SK-N-SH treated with all-trans-retinoic acid at 6 μM for 48 hours (cell line): ENCODE results near the gene FHIT.

ENCODE experiments used
- ATAC-seq: fragments of 200-7000 bp; cut with Tn5 transposase; 3 replicates; pipeline ENCODE4 v1.9.1; 2020; ENCODE audit warnings: mild to moderate bottlenecking, moderate library complexity
- ARNTL ChIP-seq: fragments of 450-650 bp; formaldehyde crosslinking; IDR thresholded peaks from 2 replicates; pipeline ENCODE4 v1.5.0; 2020; ENCODE audit warnings: low read depth, mild to moderate bottlenecking, moderate library complexity, borderline replicate concordance
- BACH2 ChIP-seq: fragments of 250-450 bp; sonication (Bioruptor Pico); IDR thresholded peaks from 2 replicates; pipeline ENCODE4 v1.9.0; 2021; ENCODE audit warnings: mild to moderate bottlenecking, borderline replicate concordance
- CREB5 ChIP-seq: fragments of 250-450 bp; sonication (Bioruptor Pico); IDR thresholded peaks from 2 replicates; pipeline ENCODE4 v1.5.1; 2020; ENCODE audit warnings: low read depth, mild to moderate bottlenecking, moderate library complexity
- CSDC2 ChIP-seq: fragments of 250-450 bp; sonication (Bioruptor Pico); IDR thresholded peaks from 2 replicates; pipeline ENCODE4 v1.5.0; 2020; ENCODE audit warnings: mild to moderate bottlenecking, moderate library complexity
- CSRNP3 ChIP-seq: fragments of 250-450 bp; sonication (Bioruptor Pico); IDR thresholded peaks from 2 replicates; pipeline ENCODE4 v1.5.1; 2021; ENCODE audit warnings: mild to moderate bottlenecking, moderate library complexity
- GLIS3 ChIP-seq: fragments of 250-450 bp; sonication (Bioruptor Pico); IDR thresholded peaks from 2 replicates; pipeline ENCODE4 v1.5.0; 2020; ENCODE audit warnings: mild to moderate bottlenecking, moderate library complexity
- ISL1 ChIP-seq: fragments of 250-450 bp; sonication (Bioruptor Pico); IDR thresholded peaks from 2 replicates; pipeline ENCODE4 v2.1.2; 2022; ENCODE audit warnings: mild to moderate bottlenecking, moderate library complexity
- PATZ1 ChIP-seq: fragments of 250-450 bp; sonication (Bioruptor Pico); IDR thresholded peaks from 2 replicates; pipeline ENCODE4 v1.8.0; 2020; ENCODE audit warnings: mild to moderate bottlenecking, moderate library complexity, borderline replicate concordance
- POU6F1 ChIP-seq: fragments of 250-450 bp; sonication (Bioruptor Pico); IDR thresholded peaks from 2 replicates; pipeline ENCODE4 v1.8.0; 2021; ENCODE audit warnings: low read depth, mild to moderate bottlenecking, moderate library complexity, borderline replicate concordance
- PPARA ChIP-seq: fragments of 250-450 bp; sonication (Bioruptor Pico); IDR thresholded peaks from 2 replicates; pipeline ENCODE4 v1.5.0; 2020; ENCODE audit warnings: mild to moderate bottlenecking, borderline replicate concordance
- RARB ChIP-seq: fragments of 250-450 bp; sonication (Bioruptor Pico); IDR thresholded peaks from 2 replicates; pipeline ENCODE4 v1.8.0; 2021; ENCODE audit warnings: mild to moderate bottlenecking, moderate library complexity
- SNAI2 ChIP-seq: fragments of 250-450 bp; sonication (Bioruptor Pico); IDR thresholded peaks from 2 replicates; pipeline ENCODE4 v1.5.0; 2020; ENCODE audit warnings: mild to moderate bottlenecking, moderate library complexity
- TCF4 ChIP-seq: fragments of 250-450 bp; sonication (Bioruptor Pico); IDR thresholded peaks from 2 replicates; pipeline ENCODE4 v1.8.0; 2021; ENCODE audit warnings: mild to moderate bottlenecking, moderate library complexity, borderline replicate concordance
- TOX ChIP-seq: fragments of 250-450 bp; sonication (Bioruptor Pico); IDR thresholded peaks from 2 replicates; pipeline ENCODE4 v1.8.0; 2021; ENCODE audit warnings: mild to moderate bottlenecking, moderate library complexity, borderline replicate concordance
- ZC3H10 ChIP-seq: fragments of 250-450 bp; sonication (Bioruptor Pico); IDR thresholded peaks from 2 replicates; pipeline ENCODE4 v1.5.1; 2021; ENCODE audit warnings: mild to moderate bottlenecking, moderate library complexity
- ZFP3 ChIP-seq: fragments of 250-450 bp; sonication (Bioruptor Pico); IDR thresholded peaks from 2 replicates; pipeline ENCODE4 v1.5.0; 2020; ENCODE audit warnings: mild to moderate bottlenecking, moderate library complexity
- ZFP30 ChIP-seq: fragments of 450-650 bp; formaldehyde crosslinking; IDR thresholded peaks from 2 replicates; pipeline ENCODE4 v1.5.0; 2022; ENCODE audit warnings: mild to moderate bottlenecking, moderate library complexity
- ZNF70 ChIP-seq: fragments of 450-650 bp; formaldehyde crosslinking; IDR thresholded peaks from 2 replicates; pipeline ENCODE4 v1.5.0; 2020; ENCODE audit warnings: mild to moderate bottlenecking, moderate library complexity
- ZNF8 ChIP-seq: fragments of 450-650 bp; formaldehyde crosslinking; IDR thresholded peaks from 2 replicates; pipeline ENCODE4 v1.5.0; 2020; ENCODE audit warnings: mild to moderate bottlenecking, moderate library complexity
- TF ChIP-seq, protein P1 (sequence below): fragments of 250-450 bp; sonication (Bioruptor Pico); IDR thresholded peaks from 2 replicates; pipeline ENCODE4 v1.5.0; 2020; ENCODE audit warnings: mild to moderate bottlenecking, moderate library complexity

Gene FHIT

GRCh38 chr3:60517134-60517533 is 734.1 kb downstream of the FHIT start (continued):
- TF ChIP-seq CSRNP3, result no peak

- TF ChIP-seq PPARA (CRISPR knock-in tag), result no peak
- no peak for TF ChIP-seq CREB5 (CRISPR knock-in tag)
- no peak for ATAC-seq
Observed at GRCh38 chr3:60514866-60515265, 736.4 kb downstream of the FHIT start.

DNA sequence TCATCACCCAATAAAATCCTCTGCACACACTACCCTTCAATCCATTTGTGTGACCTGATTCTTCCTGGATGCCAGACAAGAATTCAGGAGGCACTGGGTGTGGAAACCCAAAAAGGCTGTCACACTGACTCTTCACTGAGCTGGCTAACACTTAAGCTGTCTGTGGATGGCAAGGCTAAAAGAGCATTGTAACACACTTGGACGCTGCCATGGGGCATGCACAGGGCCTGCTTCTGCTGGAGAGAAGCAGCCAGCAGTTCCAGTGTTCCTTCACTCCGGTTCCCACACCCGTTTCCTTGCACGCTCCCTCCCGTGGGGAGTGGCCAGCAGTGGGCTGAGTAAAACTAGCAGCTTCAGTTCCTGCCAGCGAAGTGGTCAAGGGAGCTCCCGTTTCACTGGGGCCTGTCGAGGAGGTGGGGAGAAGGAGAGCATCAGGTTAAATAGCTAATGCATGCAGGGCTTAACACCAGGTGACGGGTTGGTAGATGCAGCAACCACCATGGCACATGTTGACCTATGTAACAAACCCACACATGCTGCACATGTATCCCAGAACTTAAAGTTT is 737.1 kb downstream of the FHIT start:
- no peak for ATAC-seq
- TF ChIP-seq POU6F1, result no peak
- TF ChIP-seq ZNF70 (CRISPR knock-in tag), result no peak
- no peak for TF ChIP-seq ISL1
- no peak for TF ChIP-seq ZC3H10 (CRISPR knock-in tag)
- no peak for TF ChIP-seq GLIS3
- TF ChIP-seq RARB, result no peak
- TF ChIP-seq PATZ1, result no peak
- TF ChIP-seq, all 23 proteins: peak for 0

DNA sequence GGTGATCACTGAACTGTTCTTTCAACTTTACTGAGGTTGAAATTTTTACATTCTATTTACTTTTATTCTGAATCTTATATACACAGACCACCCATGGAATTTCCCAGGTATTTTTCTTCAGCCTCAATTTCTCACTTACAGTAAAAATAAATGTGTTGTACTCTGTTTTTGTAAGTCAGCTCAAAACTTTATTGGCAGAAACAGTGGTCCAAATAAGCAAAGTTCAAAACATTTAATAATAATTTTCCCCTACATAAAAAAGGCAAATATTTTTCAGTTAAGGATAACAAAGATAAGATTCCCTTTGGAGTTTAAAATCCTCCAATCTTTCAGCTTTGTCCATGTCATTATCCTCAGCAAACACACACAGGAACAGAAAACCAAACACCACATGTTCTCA is 738.0 kb downstream of the FHIT start:
- no peak for TF ChIP-seq ISL1
- TF ChIP-seq ZNF8 (CRISPR knock-in tag), result no peak
- TF ChIP-seq ARNTL, result no peak
- TF ChIP-seq, protein P1, sequence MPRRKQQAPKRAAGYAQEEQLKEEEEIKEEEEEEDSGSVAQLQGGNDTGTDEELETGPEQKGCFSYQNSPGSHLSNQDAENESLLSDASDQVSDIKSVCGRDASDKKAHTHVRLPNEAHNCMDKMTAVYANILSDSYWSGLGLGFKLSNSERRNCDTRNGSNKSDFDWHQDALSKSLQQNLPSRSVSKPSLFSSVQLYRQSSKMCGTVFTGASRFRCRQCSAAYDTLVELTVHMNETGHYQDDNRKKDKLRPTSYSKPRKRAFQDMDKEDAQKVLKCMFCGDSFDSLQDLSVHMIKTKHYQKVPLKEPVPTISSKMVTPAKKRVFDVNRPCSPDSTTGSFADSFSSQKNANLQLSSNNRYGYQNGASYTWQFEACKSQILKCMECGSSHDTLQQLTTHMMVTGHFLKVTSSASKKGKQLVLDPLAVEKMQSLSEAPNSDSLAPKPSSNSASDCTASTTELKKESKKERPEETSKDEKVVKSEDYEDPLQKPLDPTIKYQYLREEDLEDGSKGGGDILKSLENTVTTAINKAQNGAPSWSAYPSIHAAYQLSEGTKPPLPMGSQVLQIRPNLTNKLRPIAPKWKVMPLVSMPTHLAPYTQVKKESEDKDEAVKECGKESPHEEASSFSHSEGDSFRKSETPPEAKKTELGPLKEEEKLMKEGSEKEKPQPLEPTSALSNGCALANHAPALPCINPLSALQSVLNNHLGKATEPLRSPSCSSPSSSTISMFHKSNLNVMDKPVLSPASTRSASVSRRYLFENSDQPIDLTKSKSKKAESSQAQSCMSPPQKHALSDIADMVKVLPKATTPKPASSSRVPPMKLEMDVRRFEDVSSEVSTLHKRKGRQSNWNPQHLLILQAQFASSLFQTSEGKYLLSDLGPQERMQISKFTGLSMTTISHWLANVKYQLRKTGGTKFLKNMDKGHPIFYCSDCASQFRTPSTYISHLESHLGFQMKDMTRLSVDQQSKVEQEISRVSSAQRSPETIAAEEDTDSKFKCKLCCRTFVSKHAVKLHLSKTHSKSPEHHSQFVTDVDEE, result no peak
- no peak for TF ChIP-seq CREB5 (CRISPR knock-in tag)
- no peak for TF ChIP-seq CSDC2
- TF ChIP-seq ZFP3 (CRISPR knock-in tag), result no peak
- no peak for TF ChIP-seq TCF4
- no peak for TF ChIP-seq ZFP30 (CRISPR knock-in tag)
- TF ChIP-seq SNAI2 (CRISPR knock-in tag), result no peak
- no peak for ATAC-seq

DNA sequence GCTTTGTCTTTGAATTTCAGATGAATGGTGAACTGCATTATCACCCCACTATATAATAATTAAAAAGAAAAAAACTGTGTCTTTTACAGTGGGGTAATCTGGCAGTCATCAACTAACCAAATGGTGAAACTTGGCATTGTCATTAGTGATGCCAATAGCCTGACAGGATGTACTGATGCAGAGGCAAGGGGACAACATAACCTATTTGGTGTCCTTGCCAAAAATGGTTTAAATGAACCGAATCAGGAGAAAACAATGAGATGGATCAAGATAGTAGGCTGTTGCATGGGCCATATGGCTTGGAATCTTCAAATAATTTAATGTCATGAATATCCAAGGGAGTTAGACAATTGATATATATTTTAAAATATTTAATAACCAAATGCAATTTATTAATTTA is 738.7 kb downstream of the FHIT start:
- TF ChIP-seq BACH2, result no peak
- TF ChIP-seq ZNF70 (CRISPR knock-in tag), result no peak
- TF ChIP-seq TOX (CRISPR knock-in tag), result no peak
- TF ChIP-seq ISL1, result no peak
- TF ChIP-seq CSDC2, result no peak
- no peak for TF ChIP-seq SNAI2 (CRISPR knock-in tag)
- TF ChIP-seq CSRNP3, result no peak
- TF ChIP-seq PATZ1, result no peak
- ATAC-seq, result no peak
